Measurements from ENCODE around the gene SLAMF6.
"Not testable (repeated sequence)": the region's sequence is repeated elsewhere in the genome, so short reads cannot be mapped to it uniquely, and the experiment has no call there.

The SLAMF6 gene

DNA sequence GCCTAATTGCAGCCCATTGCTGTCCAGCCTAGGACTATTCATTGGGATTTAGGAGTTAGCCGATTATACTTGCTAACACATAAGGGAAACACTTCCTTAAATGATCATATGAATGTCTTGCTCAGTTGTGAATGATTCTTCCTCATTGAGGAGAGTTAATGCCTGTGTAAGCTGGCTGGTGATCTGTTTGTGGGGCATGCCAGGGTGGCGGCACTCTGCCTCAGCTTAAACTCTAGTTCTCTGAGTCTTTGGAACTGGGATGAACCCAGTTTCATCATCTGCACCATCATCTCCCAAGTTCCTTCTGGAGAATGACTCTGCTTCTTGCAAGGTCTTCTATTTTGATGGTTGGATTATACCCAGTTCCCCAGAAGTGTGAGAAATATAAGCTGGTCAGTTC, 23.9 kb upstream of the SLAMF6 start:
- no peak for FAIRE-seq
- DNase-seq (ENCODE audit: extremely low spot score, insufficient read length, low read depth) = no peak

DNA sequence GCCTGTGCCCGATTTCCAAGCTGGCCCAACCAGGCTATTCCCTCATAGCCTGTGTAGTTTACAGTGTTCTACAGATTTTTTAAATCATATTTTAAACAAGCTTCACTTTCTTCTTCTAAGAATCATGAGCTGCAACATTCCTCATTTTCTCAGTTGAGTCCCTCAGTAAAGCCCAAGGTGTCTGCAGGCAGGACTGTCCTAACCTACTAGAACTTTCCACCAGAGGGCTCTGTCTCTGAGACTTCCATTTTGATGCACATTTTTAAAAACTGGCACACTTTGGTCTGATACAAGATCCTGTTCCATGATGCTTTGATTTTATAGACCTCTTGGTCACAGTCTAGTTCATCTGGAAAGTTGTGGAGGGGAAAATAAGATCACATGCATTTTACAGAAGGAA, 21.6 kb upstream of the SLAMF6 start:
- FAIRE-seq (peak; percentile 89), DNase-seq (ENCODE audit: extremely low spot score, insufficient read length, low read depth) (no peak)

DNA sequence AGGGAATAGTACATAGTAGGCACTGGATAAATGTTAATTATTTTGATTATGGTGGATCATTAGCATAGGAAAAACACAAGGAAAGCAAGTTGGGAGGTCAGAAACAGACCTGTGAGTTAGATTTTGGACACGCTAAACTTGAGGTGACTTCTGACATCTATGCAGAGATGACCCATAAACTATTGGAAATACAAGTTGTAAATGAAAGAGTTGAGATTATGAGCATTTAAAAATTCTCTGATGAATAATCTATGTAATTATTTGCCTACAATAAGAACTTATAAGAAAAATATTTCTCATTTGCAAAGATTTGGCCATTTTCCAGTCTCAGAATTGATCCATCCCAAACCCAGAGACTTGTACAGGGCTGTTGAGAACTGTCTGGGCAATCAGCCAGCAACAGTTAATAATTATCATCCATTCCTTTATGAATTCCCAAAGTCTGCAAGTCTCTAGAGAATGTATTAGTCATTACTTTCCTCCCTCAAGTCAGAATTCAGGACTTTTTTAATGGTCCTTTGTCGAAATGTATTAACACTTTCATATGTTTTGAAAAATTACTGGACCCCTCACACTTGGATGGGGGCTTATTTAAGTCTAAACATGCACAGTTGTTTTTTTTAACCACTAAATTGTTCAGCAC, 19.4 kb upstream of the SLAMF6 start:
- peak; percentile 65 for FAIRE-seq
- no peak for DNase-seq (ENCODE audit: extremely low spot score, insufficient read length, low read depth)

DNA sequence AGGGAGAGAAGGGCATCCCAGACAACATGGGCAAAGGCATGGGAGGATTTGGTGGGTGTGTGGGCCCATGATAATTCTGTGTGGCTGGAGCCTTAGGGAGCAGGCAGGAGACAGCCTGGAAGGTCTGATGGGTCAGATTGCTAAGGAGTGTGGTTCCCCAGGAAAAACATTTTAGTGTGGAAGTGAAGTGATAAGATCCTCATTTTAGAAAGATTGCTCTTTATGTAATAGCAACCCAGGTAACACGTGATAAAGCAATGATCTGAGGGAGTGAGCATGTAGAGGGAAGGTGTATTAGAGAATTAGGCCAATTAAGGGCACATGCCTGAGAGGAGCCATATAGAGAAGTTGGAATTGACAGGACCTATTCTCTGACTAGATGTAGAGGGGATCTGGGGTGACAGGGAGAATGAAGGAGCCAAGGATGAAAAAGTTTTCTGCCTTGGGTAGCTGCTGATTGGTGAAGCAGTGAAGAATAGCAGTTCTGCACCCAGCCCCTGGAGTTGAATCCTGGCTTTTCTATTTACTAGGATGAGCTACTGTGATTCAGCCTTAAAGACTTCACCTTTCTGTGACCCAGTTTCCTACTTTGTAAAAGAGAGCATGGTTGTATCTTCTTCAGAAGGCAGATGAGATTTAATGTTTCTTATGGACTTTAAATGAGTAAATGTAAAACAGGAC, 18.7 kb upstream of the SLAMF6 start:
- FAIRE-seq = peak; percentile 70
- DNase-seq (ENCODE audit: extremely low spot score, insufficient read length, low read depth) = no peak

DNA sequence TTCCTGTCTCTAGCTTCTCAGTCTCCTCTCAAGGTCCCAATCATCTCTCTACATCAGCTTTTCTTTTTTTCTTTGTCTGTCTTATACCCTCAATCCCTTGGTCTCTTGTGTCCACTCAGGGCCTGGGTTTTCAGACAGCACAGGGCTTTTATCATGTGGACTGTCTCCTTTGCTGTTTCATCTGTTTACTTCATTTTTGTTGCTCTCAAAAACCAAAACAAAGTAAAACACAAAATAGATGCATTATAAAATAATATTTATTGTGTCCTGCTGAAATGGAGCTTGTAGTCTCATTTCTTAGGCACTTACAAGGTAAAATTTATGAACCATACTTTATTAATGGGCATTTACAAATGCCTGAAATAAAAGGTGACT, 17.8 kb upstream of the SLAMF6 start:
- FAIRE-seq = no peak
- DNase-seq (ENCODE audit: extremely low spot score, insufficient read length, low read depth) = no peak

DNA sequence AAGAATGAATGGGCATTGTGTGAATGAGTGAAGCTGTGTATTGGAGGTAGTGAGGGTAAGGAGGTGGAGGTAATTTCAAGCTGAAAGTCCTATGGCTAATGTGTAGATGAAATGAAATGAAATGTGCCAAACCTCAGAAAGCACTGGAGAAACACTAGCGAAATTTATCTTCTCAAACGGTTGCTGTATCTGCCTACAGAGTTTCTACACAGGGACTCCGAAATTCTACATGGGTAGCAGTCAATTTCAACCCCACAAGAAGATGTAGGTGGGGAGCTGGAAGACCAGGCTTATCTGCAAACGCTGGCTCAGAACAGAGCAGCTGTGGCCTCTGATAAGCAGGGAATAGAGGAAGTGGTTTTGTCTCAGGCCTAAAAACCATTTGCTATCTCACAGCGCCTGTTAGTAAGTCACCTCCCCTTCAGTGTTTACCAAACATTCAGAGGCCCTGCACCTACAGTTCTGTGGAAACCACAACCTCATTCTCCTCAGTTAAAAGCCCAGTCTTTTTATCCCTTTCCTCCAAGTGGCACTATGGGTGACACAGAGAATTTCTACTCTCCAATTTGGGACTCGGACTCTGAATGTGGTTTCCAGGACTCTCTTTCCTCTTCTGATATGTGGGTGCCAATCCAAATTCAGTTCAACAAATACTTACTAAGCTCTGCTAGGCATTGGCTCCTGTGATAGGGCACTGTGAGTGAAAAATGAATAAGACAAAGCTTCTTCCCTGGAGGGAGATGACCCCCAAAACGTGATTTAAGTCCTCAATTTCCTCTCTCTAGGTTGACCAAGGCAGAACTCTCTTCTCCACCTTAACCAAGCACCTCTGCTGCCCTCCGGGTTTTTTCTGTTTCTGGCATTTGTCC, 17.2 kb upstream of the SLAMF6 start:
- FAIRE-seq (peak; percentile 99), DNase-seq (ENCODE audit: extremely low spot score, insufficient read length, low read depth) (peak; percentile 44)

DNA sequence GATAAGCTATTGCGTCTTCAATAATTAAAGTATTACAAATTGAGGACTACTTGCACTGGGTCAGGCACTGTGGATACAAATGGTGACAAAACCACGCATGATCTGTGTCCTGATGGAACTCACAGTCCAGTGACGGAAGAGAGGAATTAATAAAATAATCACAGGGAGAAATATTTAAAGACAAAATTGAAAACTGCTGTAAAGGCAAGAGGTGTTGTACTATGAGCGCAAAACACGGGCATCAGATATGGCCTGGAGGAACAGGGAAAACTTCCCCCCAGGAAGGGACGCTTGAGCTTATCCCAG, 16.6 kb upstream of the SLAMF6 start:
- FAIRE-seq (no peak), DNase-seq (ENCODE audit: extremely low spot score, insufficient read length, low read depth) (no peak)

DNA sequence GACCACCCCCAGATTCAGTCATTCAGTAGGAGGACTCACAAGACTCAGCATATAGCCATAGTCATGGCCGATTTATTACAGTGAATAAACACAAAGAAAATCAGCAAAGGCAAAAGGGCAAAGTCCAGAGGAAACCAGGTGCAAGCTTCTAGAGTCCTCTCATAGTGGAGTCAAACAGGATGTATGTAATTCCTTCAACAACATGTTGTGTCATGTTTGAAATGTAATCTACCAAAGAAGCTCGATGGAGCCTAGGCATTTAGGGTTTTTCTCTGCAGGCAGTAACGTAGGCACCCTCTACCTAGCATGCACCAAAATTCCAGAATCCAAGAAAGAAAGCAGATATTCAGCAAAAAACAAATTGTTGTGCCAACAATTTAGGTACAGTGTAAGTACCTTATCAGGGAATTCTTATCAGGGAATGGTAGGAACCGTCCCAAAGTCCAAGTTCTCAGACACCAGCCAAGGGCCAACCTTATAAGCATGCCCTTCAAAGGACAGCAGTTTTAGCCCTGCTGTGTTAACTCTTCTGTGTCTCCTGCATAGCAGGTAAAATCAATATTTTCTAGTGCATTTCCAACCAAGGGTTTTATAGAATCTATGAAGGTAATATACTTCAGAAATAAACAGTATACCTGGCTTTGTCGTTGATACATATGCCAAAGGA, 16.1 kb upstream of the SLAMF6 start:
- DNase-seq (ENCODE audit: extremely low spot score, insufficient read length, low read depth) (no peak), FAIRE-seq (peak; percentile 70)

DNA sequence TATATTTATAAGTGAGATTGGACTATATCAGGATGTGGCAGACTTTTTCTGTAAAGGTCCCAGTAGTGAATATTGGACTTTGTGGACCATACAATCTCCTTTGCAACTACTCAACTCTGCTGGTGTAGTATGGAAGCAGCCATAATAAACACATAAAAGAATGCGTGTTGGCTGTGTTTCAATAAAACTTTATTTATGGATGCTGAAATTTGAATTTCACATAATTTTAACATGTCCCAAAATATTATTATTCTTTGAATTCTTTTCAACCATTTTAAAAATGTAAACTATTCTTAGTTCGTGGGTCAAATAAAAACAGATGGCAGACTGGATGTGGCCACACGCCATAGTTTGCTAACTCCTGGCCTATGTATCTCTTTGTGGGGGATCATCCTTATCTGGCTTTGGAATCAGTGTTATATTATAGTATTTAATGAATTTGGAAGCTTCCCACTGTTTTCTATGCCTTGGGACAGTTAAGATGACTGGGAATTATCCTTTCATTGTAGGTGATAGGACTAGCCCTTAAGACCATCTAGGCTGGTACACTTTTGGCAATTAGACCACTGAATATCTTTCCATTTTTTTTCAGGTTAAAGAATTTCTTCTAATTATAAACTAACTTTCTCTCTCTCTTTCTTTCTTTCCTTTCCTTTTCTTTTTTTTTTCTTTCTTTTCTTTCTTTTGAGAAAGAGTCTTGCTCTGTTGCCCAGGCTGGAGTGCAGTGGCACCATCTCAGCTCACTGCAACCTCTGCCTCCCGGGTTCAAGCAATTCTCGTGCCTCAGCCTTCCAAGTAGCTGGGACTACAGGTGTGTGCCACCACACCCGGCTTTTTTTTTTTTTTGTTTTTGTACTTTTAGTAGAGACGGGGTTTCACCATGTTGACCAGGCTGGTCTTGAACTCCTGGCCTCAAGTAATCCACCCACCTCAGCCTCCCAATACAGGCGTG, 14.9 kb upstream of the SLAMF6 start:
- FAIRE-seq (no peak), DNase-seq (ENCODE audit: extremely low spot score, insufficient read length, low read depth) (no peak)

DNA sequence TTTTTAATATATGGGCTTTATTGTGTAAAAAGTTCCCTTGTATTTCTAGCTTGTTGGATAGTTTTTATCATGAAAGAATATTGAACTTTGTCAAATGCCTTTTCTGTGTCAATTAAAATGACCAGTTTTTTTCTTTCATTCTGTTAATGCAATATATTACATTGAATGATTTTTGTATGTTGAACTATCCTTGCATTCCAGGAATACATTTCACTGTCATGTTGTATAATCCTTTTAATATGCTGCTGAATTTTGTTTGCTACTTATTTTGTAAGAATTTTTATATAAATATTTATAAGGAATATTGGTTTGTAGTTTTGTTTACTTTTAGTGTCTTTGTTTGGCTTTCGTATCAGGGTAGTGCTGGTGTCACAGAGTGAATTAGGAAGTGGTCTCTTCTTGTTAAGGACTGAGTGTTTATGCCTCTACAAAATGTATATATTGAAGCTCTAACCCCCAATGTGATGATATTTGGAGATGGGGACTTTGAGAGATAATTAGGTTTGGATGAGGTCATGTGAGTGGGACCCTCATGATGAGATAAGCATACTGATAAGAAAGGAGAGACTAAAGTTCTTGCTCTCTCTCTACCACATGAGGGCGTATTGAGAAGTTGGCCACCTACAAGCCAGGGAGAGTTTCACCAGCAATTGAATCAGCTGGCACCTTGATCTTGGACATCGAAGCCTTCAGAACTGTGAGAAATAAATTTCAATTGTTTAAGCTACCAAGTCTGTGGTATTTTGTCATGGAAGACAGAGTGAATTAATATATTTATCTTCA, 12.0 kb upstream of the SLAMF6 start:
- DNase-seq (ENCODE audit: extremely low spot score, insufficient read length, low read depth) = no peak
- peak; percentile 36 for FAIRE-seq

DNA sequence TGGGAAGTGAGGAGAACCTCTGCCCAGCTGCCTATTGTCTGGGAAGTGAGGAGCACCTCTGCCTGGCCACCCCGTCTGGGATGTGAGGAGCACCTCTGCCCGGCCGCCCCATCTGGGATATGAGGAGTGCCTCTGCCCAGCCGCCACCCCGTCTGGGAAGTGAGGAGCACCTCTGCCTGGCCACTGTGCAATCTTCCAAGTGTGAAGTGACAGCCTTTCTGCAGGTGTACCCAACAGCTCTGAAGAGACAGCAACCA, 9.4 kb upstream of the SLAMF6 start:
- not testable (repeated sequence) for DNase-seq (ENCODE audit: extremely low spot score, insufficient read length, low read depth); FAIRE-seq

DNA sequence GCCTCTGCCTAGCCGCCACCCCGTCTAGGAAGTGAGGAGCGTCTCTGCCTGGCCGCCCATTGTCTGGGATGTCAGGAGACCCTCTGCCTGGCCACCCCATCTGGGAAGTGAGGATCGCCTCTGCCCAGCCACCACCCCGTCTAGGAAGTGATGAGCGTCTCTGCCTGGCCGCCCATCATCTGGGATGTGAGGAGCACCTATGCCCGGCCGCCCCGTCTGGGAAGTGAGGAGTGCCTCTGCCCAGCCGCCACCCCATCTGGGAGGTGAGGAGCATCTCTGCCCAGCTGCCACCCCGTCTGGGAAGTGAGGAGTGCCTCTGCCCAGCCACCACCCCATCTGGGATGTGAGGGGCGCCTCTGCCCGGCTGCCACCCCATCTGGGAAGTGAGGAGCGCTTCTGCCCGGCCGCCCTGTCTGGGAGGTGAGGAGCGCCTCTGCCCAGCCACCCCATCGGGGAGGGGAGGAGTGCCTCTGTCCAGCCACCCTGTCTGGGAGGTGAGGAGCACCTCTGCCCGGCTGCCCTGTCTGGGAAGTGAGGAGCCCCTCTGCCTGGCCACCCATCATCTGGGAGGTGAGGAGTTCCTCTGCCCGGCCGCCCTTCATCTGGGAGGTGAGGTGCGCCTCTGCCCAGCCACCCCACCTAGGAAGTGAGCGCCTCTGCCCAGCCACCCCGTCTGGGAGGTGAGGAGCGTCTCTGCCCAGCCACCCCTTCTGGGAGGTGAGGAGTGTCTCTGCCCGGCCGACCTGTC, 8.9 kb upstream of the SLAMF6 start:
- not testable (repeated sequence) for DNase-seq (ENCODE audit: extremely low spot score, insufficient read length, low read depth)

DNA sequence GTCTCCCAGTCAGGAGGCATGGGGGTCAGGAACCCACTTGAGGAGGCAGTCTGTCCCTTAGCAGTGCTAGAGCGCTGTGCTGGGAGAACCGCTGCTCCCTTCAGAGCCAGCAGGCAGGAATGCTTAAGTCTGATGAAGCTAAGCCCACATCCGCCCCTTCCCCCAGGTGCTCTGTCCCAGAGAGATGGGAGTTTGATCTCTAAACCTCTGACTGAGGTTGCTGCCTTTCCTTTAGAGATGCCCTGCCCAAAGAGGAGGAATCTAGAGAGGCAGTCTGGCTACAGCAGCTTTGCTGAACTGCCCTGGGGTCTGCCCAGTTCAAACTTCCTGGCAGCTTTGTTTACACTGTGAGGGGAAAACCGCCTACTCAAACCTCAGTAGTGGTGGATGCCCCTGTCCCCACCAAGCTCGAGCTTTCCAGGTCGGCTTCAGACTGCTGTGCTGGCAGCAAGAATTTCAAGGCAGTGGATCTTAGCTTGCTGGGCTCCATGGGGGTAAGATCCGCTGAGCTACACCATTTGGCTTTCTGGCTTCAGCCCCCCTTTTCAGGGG, 6.4 kb upstream of the SLAMF6 start:
- DNase-seq (ENCODE audit: extremely low spot score, insufficient read length, low read depth); FAIRE-seq: not testable (repeated sequence)

More for the DNA sequence above, 8.9 kb upstream of the SLAMF6 start:
- FAIRE-seq = not testable (repeated sequence)

DNA sequence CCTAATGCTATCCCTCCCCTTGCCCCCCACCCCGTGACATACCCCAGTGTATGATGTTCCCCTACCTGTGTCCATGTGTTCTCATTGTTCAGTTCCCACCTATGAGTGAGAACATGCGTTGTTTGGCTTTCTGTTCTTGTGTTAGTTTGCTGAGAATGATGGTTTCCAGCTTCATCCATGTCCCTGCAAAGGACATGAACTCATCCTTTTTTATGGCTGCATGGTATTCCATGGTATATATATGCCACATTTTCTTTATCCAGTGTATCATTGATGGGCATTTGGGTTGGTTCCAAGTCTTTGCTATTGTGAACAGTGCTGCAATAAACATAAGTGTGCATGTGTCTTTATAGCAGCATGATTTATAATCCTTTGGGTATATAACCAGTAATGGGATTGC, 734 bp upstream of the SLAMF6 start:
- not testable (repeated sequence) for DNase-seq (ENCODE audit: extremely low spot score, insufficient read length, low read depth); FAIRE-seq

DNA sequence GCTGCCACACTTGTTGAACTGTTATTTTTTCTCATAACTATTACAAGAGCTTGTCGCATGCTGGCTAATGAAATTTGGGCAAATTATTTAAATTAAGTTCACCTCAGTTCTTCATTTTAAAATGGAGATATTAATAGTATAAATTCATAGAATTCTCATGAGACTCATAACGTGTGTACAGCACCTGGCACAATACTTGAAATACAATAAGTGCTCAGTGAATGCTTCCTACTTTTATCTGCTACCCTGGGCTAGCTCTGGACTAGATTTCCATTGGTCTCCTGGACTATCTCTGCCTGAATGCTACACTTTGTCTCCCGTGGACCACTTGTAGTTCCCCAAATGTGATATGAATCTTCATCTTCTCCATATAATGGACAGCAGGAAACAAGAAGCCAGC, 919 bp downstream of the SLAMF6 start:
- no peak for FAIRE-seq
- DNase-seq (ENCODE audit: extremely low spot score, insufficient read length, low read depth) = no peak

DNA sequence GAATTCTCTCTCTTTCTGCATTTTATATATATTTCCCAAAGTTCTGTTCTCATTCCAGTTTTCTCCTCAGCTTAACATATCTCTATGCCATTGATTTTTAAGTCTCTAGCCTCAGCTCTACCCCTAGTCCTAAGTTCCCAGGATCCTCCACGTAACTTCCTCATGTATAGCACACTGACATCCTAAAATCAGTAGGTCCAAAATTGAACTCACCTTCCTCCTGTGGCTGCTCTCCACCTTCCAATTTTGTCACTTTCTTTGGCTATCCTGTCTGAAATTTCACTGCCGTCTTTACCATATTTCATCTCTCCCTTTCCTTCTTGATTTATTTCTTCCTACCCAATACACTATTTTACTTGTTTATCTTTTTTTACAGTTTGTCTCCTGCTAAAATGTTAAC, 1.5 kb downstream of the SLAMF6 start:
- no peak for DNase-seq (ENCODE audit: extremely low spot score, insufficient read length, low read depth)
- no peak for FAIRE-seq

DNA sequence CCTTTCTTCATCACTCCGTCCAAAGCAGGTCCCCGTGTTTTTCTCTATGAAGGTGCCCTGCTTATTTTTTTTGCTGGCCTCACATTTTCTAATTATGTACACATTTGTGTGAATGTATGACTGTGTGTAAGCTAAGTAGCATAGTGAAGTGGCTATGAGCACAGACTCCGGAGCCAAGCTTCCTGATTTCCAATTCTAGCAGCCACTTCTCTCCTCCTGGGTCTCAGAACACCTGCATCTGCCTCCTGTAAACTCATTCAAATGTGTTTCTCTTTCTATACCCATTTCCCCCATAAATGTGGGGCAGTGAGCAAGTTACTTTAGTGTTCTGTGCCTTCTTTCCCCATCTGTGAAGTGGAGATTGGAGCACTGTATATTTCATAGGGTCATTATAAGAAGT, 2.1 kb downstream of the SLAMF6 start:
- FAIRE-seq (peak; percentile 85), DNase-seq (ENCODE audit: extremely low spot score, insufficient read length, low read depth) (no peak)

DNA sequence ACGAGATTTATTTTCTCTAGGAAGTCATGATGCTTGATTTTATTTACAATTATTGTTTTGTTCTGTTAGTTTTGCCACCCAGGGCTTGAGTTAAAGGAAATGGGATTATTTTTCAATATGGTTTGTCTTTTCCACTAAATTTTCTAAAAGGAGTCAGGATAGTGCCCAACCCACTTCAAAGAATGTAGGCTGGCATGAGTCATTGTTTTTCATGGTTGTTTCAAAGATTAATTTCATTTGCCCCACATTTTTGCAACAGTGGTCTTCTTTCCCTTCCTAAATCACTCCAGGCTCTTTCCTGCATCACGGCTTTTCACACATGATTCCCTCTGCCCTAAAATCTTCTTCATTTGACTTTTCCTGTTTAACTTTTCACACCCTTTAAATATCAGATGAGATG, 2.5 kb downstream of the SLAMF6 start:
- no peak for FAIRE-seq
- no peak for DNase-seq (ENCODE audit: extremely low spot score, insufficient read length, low read depth)

All from GM18507 (cell line).